ENCODE data around the gene CALN1.

The CALN1 gene

DNA sequence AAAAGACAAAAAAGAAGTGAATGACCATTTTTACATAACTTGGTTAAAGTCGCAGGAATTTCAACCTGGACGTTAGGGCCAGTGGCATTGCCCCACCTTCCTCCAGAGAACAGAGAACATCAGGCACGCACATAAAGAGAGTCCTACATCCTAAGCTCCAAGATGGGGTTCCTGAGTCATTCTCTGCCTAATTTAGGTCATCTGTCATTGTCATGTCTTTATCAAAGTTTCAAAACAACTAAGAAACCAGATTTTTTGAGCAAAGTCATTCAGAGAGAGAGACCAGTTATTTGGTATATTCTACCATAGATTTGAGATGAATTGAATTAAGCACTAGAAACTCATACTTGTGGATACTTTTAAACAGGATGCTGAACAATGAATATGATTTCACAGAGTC, 241.7 kb downstream of the CALN1 start:
- no peak for DNase-seq

DNA sequence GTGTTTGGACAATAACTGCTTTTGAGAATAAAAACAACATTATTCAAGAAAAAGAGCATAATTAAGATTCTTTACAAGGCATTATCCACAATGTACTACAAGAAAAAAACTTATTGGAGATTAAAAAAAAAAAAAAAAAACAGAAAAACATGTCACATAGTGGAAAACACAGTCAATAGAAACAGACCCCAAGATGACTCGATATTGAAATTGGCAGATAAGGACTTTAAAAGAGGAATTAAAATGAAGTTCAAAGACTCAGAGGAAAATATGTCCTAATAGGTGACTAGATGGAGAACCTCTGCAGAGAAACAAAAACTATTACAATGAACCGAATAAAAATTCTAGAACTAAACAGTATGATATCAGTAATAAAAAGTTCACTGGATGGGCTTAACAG, 248.9 kb downstream of the CALN1 start:
- no peak for DNase-seq

DNA sequence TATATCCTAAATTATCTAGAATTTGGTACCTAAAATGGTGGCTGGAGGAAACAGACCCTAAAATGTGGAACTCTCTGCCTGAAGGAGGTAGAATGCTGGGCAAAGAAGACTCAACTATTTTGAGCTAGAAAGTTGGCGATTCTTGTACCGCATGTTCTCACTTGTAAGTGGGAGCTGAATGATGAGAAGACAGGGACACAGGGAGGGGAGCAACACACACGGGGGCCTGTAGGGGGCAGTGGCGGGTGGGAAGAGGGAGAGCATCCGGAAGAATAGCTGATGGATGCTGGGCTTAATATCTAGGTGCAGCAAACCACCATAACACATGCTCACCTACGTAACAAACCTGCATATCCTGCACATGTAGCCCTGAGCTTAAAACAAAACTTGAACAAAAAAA, 250.6 kb downstream of the CALN1 start:
- DNase-seq, result no peak

DNA sequence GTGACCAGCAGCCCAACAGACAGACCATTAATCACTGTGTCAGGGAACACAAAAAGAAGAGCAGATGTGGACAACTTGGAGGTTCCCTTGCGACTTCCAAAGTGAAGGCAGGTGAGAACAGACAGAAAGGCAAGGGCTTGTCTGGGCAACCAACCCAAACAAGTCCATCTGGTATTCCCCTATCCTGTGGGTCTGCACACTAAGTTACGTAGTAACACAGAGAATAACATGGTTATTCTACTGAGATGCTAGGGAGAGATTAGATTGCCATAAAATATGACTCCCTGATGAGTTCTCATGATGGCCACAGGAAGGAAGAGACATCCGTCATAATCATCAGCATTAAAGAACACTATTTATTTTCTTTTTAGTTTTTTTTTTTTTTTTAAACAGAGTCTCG, 252.2 kb downstream of the CALN1 start:
- DNase-seq, result no peak

DNA sequence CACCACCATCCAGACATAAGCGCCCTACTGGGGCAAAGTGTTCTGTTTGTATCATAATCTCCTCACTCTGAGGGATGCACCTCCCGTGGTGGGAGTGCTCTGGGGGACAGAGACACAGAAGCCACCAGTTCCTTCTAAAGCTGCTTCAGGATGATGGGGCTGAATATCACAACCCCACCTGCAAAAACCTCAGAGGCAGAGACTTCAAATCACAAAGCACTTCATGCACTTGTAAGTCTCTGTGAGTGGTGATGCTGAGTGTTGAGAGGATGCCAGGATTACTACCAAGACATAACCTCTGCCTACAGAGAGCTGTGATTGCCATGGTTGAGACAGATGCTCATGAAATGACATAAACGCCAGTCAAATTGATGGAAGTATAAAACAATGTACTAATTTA, 255.5 kb downstream of the CALN1 start:
- no peak for DNase-seq

DNA sequence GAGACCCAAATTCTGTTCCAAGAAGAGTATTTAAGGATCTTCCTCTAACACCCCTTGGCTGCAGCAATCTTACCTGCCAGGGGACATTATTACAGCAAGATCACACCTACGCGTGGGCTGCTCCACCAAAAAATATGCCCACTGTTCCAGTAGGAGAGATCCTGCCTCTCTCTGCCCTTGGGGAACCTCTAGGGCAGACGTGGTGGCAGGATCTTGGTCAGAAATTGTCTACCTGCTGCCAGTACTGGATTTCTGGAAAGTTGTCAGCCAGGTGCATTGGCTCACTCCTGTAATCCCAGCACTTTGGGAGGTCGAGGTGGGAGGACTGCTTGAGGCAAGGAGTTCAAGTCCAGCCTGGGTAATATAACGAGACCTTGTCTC, 259.0 kb downstream of the CALN1 start:
- no peak for DNase-seq

DNA sequence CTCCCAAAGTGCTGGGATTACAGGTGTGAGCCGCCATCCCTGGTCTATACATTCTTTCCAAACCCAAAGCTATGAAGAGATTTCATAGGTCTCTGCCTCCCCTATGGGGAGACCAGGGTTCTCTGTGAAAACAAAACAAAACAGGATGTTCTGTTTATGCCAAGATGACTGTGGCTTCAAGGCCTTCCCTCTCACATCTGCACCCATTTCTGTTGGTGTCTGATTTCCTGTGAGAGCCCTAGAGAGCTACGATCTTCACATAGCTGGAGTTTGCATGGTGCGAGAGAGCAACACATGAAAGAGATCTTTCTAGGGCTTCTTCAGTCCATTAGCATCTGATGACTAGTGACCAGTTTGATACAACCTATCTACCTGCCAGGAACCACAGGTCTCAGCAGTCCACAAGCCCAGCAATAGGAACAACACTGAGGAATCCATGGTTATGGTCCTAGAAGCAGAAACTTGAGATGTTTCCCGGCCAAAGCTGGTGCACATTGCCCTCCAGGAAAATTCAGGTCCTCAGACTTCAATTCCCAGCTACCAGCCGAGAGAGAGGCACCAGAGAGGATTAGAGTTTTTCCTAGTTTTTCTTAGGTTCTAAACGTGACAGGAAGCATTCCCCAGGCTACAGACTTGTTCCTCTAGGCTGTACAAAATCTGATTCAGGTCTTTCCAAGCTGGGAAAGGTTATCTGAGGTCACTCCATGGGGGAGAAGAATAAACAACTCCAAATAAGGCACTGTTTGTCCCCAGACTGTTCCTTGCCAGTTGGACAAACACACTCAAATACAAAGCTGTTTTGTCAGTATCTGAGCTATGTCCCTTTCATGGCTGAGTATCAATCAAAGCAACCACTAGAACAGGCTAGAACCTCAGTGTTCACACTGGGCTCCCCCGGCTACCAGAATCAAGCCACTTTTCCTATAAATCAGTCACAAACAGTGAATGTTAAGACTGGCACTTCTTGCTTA, 259.7 kb downstream of the CALN1 start:
- DNase-seq, result no peak

DNA sequence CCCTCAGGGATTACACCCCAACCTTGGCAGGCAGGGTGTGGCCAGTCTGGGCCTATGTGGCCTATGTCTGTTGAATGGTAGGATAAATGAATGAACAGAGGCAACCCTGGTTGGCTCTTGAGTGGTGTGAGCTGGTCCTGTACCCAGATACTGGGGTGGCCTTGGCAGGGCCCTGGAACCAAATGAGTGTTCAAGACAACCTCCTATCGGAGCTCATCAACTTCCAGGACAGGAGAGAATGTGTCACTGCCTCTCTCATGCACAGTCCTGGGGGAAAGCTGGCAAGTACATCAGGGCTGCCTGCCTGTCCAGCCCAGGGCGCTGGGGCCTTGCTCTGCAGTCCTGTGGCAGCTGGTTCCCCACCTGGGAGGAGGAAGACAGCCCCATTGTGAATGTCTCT, 271.6 kb downstream of the CALN1 start:
- DNase-seq, result no peak

DNA sequence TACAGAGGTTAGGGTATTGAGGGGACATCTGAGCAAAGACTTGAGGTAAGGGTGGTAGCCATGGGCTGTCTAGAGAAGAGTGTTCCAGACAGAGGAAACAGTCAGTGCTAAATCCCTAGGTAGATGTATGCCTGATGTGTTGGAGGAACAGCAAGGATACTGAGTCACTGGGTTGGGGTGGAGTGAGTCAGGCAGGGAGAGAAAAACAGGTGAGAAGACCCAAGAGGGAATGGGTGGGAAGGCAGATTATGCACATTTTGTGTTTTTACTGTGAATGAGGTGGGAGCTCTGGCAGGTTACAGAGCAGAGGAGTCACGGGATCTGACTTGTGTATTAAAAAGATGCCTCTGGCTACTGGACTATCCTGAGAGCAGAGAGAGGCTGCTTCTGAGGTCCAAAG, 285.0 kb downstream of the CALN1 start:
- DNase-seq, result no peak

DNA sequence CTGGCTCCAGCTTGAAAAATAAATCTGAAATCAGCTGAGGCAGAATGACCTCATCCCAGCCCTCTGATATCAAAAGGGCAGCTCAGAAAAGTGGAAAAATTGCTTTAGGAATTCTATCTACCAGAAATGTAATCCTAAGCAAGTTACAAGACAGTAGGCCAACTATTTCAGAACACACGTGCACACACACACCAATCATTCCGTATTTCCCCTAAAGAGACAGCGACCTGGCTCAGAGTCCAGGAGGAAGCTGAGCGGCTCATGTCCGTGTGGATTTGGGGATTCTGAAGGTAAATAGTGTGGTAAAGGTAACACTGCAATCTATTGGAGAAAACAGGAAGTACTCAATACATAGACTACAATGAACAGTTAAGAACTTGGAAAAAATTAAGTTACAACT, 288.2 kb downstream of the CALN1 start:
- no peak for DNase-seq

DNA sequence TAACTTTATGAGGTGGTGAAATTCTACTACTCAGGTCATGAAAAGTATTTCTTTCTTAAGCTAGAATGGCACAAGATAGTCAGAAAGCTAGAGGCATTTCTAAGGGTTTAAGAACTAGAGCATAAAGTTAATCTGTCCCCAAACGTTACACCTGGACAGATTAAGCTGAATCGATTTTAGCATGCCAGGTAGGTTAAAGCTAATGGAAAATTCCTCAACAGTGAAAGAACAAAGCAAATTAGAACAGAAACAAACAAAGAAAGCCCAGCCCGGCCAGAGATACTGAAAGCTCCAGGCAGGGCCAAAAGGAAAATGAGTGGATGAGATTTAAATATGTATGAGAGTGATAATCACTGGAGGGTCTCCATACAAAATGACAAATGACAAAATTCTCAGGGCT, 293.8 kb downstream of the CALN1 start:
- DNase-seq, result no peak

DNA sequence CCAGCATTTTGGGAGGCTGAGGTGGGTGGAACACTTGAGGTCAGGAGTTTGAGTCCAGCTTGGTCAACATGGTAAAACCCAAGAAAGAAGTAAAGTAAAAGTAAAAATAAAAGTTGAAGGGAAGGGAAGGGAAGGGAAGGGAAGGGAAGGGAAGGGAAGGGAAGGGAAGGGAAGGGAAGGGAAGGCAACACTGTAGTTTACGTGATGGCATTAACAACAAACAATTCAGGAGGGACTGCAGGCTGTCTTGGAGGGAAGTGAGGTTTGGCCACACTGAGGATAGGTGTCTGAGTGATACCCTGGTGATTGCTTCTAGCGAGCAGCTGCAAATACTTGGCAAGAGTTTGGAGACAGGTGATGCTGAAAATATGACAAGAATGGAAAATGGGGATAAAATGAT, 298.0 kb downstream of the CALN1 start:
- no peak for DNase-seq

DNA sequence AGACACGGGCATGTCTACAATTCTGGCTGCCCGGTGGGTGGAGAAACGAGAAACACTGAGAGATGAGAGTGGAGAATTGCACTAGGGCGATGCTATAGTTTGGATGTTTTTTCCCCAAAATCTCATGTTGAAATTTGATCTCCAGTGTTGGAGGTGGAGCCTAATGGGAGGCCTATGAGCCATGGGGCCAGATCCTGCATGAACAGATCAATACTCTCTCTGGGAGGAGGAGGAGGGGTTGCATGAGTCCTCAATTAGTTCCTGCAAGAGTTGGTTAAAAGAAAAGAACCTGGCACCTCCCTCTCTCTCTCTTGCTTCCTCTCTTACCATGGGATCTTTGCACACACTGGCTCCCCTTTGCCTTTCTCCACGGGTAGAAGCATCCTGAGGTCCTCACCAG, 299.1 kb downstream of the CALN1 start:
- DNase-seq, result no peak

DNA sequence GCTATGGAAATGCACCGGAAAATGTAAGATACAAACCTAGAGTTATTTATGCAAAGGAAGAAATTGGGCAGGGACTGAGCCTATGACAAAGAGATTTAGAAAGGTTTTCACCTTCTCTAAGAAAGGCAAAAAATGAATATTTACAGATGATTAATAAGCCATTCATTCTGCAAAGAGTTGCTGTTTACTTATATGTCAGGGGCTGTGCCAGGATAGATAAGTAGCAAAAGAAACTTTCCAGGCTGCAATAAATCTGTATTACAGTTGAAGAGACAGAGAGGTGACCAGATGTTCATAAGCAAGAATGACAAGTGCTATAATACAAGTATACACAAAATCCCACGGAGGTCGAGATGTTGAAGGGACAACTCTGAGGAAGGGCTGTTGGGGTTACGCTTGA, 299.6 kb downstream of the CALN1 start:
- no peak for DNase-seq

DNA sequence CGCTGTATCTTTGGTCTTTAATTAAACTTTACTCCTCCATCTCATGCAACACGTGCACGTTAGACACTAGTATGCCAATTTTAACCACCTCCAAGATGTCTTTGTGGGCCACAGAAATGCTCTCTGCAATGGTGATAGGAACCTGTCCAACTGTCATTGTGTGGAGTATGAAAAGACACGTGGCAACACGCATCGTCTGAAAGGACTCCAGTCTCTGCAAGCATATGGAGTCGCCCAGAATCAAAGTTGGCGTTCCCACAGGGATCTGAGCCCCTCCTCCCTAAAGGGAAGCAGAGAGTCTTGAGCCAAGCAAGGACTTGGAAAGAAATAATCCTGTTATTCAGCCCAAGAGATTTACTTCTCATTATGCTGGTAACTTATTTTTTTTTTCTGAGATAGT, 301.1 kb downstream of the CALN1 start:
- DNase-seq, result no peak

DNA sequence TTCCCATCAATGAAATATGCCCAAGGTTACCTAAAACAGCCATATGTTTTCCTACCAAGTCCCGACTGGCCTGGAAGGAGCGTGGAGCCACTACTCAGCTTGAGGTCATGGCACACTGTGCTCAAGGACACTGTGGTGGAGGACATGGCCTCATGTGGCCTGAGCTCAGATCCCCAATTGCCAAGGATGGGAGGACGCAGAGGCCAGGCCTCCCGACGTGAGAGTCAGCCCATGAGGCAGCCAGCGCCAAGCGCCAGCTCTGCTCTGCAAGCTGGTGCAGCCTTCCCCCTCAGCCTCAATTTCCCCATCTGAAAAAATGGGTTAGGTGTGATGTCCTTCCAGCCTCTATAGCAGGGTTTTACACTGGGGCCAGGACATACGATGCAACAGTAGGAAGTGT, 302.6 kb downstream of the CALN1 start:
- no peak for DNase-seq

DNA sequence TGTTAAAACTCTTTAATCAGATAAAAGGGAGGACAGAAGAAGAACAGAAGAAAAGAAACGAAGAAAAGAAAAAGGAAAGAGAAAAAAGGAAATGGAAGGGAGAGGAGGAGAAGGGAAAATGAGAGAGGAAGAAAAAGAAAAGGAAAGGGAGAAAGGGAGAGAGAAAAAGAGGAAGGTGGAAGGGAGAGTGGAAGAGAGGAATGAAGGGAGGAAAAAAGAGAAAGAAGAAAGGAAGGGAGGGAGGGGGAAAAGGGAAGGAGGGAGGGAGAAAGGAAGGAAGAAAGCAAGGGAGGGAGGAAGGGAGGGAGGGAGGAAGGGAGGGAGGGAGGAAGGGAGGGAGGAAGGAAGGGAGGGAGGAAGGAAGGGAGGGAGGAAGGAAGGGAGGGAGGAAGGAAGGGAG, 305.7 kb downstream of the CALN1 start:
- no peak for DNase-seq

DNA sequence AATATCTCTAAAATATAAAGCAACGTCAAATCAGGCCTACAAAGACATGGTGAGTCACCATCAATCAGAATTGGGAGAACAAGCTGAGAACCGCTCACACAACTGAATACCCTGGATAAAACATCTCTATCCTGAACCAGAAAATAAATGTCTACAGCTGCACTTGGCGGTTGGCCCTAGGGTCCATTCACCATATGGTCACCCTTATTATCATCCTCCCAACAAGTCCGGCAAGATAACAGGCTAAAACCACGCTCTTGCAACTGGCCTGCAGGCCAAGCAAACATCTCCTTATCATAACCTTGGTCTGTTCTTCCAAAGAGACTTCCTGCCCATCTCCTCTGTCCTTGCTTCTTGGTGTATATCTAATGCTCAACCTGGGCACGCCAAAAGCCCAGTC, 310.7 kb downstream of the CALN1 start:
- no peak for DNase-seq

DNA sequence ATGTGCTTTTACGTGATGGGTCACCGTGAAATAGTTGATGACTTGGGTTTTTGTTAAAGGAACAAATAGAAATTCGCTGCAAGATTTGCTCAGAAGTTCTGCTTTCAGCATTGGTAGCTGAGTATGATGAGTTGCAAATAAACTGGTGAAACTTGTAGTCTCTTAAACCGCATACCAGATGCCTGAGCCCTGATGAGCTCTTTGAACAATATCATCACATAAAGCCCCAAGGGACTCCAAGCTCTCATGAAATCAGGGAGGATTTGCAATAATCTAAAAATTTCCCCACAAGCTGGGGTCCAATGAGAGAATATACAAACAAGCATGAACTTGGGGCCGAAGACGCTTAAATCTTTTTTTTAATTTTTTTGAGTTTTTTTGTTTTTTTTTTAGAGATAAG, 312.4 kb downstream of the CALN1 start:
- no peak for DNase-seq

DNA sequence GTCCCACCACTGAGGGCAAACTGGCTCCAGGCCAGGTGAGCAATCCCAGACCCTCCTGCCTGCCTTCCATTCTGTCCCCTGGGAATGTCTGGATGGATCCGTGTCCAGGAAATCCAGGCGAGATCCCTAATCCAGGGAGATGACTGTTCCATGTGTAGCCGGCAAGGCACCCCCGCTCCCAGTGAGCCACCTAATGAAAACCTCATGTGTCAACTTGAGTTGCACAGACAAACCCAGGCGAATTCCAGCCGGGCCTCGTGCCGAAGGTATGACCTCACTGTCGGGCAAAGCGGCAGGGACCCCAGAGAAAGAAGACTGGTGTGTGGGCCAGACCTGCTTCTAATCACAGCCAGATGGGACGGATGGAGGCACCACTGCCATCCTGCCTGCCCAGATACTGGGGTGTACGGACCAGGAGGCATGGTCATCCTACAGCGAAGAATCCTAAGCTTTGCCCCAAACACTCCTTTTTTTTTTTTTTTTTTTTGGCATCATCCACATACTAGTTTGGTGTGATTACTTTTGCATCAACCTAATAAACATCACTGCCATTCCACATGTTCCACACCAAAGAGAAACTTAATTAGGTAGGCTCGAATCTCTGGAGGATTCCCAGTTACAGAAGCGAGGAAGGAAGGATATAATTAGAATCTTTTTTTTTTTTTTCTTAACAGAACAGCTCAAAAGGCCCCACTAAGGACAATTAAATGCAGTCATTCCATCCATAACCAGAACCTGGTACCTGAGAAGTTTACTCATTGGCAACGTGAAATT, 313.1 kb downstream of the CALN1 start:
- peak; percentile 40 for DNase-seq

DNA sequence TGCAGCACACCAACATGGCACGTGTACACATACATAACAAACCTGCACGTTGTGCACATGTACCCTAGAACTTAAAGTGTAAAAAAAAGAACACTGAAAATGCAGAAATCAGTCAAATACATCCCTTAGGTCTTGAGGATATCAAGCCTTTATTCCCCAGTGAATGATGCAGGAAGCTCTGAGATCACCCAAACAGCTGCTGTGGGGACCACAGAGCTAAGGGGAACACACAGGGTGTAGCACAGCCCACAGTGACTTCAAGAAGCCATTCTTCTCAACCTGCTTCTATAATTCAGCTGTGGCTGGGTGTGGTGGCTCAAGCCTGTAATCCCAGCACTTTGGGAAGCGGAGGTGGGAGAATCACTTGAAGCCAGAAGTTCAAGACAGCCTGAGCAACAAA, 314.9 kb downstream of the CALN1 start:
- DNase-seq, result no peak

DNA sequence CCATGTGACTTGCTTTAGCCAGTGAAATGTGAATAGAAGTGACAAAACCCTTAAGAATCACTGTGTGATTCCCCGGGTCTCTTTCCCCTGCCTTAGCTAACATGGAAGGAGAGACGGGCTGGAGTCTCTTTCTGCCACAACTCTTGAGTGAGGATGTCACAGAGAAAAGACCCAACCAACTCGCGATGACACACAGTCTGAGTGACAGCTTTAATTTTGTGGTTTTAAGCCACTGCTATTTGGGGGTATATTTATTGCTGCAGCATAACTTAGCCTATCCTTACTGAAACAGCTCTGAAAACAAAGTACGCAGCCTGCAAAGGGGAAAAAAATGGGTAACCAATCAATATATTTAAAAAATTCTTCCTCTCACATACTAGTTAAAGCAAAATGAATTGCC, 319.4 kb downstream of the CALN1 start:
- DNase-seq, result no peak

DNA sequence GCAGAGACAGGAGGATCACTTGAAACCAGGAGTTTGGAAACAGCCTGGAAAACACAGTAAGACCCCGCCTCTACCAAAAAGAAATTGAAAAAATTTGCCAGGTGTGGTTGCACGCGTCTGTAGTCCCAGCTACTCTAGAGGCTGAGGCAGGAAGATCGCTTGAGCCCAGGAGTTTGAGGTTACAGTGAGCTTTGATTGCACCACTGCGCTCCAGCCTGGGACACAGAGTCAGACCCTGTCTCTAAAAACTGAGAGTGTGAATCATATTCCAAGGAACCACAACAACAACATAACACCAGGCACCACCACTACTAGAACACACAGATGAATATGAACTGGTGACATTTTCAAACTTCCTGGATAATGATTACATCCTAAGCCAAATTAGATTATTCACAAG, 324.2 kb downstream of the CALN1 start:
- DNase-seq, result no peak

DNA sequence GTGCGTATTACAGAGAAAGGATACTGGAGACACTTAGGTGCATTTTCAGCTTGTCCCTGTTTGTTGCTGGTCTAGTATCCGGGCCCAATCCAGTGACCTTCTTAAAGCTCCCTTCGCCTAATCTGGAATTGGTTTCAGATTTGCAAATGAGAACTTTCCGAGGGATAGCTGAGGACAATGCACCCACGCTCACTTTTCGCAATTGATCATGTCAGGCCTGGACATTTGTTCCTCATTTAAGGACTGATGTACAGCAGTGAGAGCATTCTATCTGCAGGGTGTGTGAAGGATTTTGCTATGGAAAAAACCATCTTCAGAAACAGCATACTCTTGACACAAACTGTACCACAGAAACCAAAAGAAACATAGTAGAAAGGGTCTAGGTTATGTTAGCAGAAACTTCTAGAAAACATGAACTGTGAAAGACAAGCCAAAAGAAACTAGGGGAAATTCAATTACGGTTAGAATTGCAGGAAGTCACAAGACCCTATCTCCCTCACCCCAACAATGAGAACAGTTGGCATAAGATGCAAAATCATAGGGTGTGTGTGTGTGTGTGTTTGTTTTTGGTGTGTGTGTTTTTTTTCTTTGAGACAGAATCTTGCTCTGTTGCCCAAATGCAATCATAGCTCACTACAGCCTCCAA, 331.1 kb downstream of the CALN1 start:
- no peak for DNase-seq
